Frontal cortex (tissue), 4 donors: ENCODE measurements around the gene PRELP. TPM values are rescaled to one million over a fixed set of nuclear protein-coding genes. Genes with fewer than 3 reads are reported as not detected.
"Not testable (repeated sequence)": the region's sequence is repeated elsewhere in the genome, so short reads cannot be mapped to it uniquely, and the experiment has no call there.

Source experiments
- DNase-seq, 2 donors: peaks; one replicate each; pipeline ENCODE4 v3.0.0; 2012; ENCODE audit warnings: low spot score in 2 of 2
- FAIRE-seq: peaks from 2 replicates; lab custom pipeline; 2012; peaks lifted over from hg19 to GRCh38; lab: Jason Lieb, UNC
- total RNA-seq: library from RNA; depleted of rRNA; stranded (reverse); fragments of >200 nt; gene quantifications from one replicate; pipeline ENCODE4 v1.2.3, GENCODE V29; 2014
- donor health status: control.
- donor health status: control.
- donor health status: control.

The PRELP gene
- 0.41 TPM for total RNA-seq

GRCh38 chr1:203475012-203475981 lies at the start of gene PRELP:
Gene PRELP (plus strand): TSS chr1:203475806. CDS start chr1:203483185, 7,379 bp downstream.
- FAIRE-seq (no peak), DNase-seq (peak; percentile 60 to 61)

- FAIRE-seq (no peak), DNase-seq (no peak)
Observed at GRCh38 chr1:203426366-203426765, 49.2 kb upstream of the PRELP start.

- DNase-seq (no peak), FAIRE-seq (no peak)
Observed at GRCh38 chr1:203426870-203427269, 48.7 kb upstream of the PRELP start.

GRCh38 chr1:203427451-203427850 lies 48.2 kb upstream of the PRELP start:
- FAIRE-seq (no peak), DNase-seq (no peak)

- FAIRE-seq, result no peak
- DNase-seq, result no peak
Observed at GRCh38 chr1:203428981-203429599, 46.5 kb upstream of the PRELP start.

GRCh38 chr1:203435615-203436014 lies 40.0 kb upstream of the PRELP start:
- DNase-seq (no peak), FAIRE-seq (no peak)

GRCh38 chr1:203437696-203438315 lies 37.8 kb upstream of the PRELP start:
- DNase-seq, result no peak
- no peak for FAIRE-seq

GRCh38 chr1:203439131-203439730 lies 36.4 kb upstream of the PRELP start:
- FAIRE-seq (no peak), DNase-seq (no peak)

GRCh38 chr1:203440771-203441170 lies 34.8 kb upstream of the PRELP start:
- DNase-seq, result peak; percentile 37 to 61
- no peak for FAIRE-seq

GRCh38 chr1:203441766-203442165 lies 33.8 kb upstream of the PRELP start:
- FAIRE-seq (no peak), DNase-seq (no peak)

GRCh38 chr1:203442821-203443220 lies 32.8 kb upstream of the PRELP start:
- DNase-seq, result no peak
- no peak for FAIRE-seq

GRCh38 chr1:203443296-203443695 lies 32.3 kb upstream of the PRELP start:
- FAIRE-seq, result no peak
- DNase-seq, result no peak

GRCh38 chr1:203444171-203444576 lies 31.4 kb upstream of the PRELP start:
- FAIRE-seq (no peak), DNase-seq (no peak)

- DNase-seq (no peak), FAIRE-seq (no peak)
Observed at GRCh38 chr1:203447151-203447550, 28.5 kb upstream of the PRELP start.

- not testable (repeated sequence) for FAIRE-seq, DNase-seq
Observed at GRCh38 chr1:203447598-203447997, 28.0 kb upstream of the PRELP start.

GRCh38 chr1:203448521-203449061 lies 27.0 kb upstream of the PRELP start:
- FAIRE-seq (no peak), DNase-seq (no peak)

GRCh38 chr1:203450001-203450400 lies 25.6 kb upstream of the PRELP start:
- DNase-seq (no peak), FAIRE-seq (no peak)

GRCh38 chr1:203450479-203451149 lies 25.0 kb upstream of the PRELP start:
- FAIRE-seq, result no peak
- no peak for DNase-seq
